ENCODE measurements around the gene WDFY1.

The WDFY1 gene, protein sequence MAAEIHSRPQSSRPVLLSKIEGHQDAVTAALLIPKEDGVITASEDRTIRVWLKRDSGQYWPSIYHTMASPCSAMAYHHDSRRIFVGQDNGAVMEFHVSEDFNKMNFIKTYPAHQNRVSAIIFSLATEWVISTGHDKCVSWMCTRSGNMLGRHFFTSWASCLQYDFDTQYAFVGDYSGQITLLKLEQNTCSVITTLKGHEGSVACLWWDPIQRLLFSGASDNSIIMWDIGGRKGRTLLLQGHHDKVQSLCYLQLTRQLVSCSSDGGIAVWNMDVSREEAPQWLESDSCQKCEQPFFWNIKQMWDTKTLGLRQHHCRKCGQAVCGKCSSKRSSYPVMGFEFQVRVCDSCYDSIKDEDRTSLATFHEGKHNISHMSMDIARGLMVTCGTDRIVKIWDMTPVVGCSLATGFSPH

DNA sequence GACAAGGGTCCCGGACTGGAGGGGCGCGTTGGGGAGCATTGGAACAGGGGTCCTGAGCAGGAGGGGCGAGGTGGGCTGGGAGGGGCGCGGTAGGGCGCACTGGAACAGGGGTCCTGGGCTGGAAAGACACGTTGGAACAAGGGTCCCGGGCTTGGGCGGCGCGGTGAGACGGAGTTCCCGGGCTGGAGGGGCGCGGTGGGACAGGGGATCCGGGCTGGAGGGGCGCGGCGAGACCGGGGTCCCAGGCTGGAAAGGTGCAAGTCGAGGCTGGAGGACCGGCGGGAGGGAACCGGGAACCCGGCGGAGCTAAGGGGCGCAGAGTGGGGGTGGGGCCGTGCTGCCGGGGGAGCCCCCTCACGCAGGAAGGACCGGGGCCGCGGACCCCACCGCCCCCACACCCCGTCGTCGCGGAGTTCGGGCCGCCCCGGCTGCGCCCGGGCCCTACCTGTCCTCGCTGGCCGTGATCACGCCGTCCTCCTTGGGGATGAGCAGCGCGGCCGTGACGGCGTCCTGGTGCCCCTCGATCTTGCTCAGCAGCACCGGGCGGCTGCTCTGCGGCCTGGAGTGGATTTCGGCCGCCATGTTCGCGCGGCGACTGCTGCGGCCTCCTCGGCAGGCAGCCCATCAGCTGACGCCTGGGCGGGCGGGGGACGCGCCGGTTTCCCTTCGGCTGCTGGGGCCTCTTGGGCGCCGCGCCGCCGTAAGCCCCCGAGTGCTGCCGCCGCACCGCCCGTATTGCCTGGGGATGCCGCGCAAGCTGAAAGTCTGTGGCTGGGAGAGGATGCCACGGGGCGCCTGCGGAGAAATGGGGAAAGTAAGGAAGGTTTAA, at the start of gene WDFY1:
Gene WDFY1, minus strand, starts transcription at position 633 of the 829 bp plus-strand sequence. Its CDS starts 51 bp downstream, at position 582.
- DNase-seq (ENCODE audit: low read depth, low spot score) = peak; percentile 88

DNA sequence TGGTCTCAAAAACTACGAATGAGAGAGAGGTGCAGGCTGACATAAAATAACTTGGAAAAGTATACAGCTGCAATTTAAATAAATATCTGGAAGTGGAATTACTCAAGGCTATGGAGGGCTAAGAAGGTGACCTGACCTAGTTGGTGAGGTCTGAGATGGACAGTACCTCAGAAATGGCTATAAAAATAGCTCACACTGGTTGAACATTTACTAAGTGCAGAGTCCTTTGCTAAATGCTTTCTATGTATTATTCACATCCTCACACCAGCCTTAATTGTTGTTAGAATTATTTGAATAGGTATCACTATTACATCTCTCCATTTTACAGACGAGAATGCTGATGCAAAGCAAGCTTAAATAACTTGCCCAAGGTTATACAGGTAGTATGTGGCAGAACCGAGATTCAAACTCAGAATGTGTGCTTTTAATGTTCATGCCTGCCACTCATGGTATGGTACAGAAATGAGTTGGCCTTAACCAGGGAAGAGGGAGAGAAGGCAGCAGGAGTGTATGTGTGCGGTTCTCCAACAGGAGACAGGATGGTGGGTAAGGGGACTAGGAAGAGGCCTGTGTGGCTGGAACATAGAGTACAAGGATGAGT, 49.5 kb upstream of the WDFY1 start:
- no peak for DNase-seq (ENCODE audit: low read depth, low spot score)

DNA sequence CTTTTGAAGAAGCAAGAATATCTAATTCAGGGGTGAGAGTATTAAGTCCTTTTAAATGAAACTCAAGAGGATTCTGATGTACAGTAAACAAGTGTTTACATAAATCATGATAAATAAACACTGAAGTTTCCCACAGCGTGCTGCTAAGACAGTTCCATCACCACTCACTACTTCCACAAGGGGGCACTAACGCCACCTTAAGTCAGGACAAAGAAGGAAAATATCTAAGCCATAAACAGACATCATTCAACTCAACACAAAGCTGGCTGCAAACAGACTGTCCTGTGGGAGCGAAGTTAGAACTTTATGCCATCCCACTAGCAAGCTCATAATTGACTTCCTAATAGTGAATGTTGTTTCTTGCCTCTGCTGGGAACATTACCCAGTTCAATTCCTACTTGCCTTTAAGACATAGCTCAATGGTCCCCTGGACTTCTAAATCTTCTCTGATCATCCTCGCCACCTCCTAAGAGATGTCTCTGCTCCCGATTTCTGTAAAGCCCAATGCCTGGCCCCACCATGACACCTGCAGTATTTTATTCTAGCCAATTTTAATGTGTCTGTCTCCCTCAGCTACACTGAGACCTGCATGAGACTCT, 48.6 kb upstream of the WDFY1 start:
- DNase-seq (ENCODE audit: low read depth, low spot score) = peak; percentile 58

DNA sequence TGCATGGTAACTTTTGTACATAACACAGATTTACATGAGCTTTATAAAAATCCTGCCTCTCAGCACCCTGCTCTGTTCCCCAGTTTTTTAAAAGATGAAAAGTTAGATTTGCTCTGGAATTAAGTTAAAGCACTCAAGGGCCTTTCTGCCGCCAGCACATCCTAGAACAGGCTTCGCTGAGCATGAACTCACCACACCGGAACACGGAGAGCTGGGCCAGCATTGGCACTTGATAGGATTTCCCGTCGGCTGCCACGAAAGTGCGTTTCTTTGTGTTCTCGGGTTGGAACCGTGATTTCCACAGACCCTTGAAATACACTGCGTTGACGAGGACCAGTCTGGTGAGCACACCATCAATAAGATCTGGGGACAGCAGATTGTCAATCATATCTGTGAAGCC, 46.5 kb upstream of the WDFY1 start:
- DNase-seq (ENCODE audit: low read depth, low spot score) = no peak

DNA sequence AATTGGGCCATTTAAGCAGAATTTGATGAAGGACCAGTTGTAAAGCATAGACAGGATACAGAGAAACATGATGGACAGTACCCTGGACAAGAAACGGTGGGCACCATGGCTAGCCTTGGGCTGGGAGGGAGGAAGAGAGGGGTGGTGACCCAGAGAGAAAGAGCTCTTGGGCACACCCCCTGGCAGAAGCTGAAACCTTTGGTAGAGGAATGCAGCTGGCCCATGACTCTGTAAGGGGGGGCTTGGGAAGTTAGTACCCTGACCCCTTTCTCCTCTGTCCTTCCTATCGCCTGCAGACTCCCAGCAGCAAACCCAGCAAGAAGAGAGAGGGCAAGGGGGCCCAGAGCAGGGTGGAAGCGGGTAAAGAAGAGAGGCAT, 44.7 kb upstream of the WDFY1 start:
- DNase-seq (ENCODE audit: low read depth, low spot score) = no peak

DNA sequence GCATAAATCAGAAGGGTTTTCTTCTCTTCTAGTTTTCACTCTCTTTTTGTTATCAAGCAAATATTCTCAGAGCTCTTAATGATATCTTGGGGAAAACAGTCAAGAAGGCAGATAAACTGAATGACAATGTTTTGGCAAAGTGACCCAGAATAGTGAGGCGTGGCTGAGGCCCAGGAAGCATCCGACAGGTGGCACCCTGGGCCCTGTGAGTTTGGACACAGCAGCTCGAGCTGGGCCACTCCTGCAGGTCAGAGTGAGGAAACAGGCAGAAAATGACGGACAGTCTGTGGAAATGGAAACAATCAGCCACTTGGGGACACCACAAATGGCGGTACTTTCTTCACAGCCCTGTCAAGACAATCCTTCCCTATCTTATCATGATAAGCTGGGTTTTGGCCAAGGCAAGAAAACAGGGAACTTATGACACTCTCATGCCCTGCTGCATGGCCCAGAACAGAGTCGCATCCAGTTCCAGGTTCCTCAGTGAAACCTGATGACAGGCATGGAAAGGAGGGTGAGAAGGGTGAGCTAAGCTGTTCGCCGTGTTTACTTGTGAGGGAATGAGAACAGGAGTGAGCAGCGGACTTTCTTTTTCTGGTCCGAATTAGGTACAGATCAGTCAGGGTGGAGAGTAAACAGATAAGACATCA, 44.2 kb upstream of the WDFY1 start:
- DNase-seq (ENCODE audit: low read depth, low spot score) = peak; percentile 18

DNA sequence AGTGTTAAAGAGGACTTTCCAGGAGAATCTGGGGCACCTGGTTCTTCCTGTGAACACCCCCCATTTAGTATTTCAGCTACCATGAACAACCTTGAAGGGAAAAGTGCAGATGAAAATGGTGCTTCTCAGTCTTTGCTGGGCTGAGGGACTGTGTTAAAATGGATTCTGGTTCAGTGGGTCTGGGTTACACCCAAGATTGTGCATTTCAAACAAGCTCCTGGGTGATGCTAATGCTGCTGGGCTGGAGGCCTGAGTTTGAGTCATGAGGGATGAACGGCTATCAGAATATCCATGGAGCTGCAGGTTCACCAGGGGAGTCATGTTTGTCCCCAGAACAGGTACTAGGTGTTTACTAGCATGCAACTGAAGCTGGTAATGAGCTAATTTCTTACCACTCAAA, 36.1 kb upstream of the WDFY1 start:
- DNase-seq (ENCODE audit: low read depth, low spot score) = no peak

DNA sequence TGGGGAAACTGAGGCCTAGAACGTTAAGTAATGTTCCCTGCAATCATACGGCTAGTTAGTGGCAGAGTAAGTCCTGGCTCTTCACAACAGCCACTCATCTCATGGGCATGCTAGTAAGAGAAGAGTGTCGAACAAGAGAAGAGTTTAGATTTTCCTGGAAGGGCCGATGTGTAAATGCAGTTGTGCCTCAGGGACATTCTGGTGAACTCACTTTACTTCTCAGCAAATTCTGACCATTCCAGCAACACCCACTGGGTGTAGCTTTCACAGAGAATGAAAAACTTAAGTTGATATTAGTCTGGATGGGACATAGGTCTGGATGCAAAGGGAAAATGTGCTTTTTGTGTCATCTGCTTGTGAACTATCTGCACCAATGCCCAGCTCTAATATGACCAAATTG, 35.7 kb upstream of the WDFY1 start:
- DNase-seq (ENCODE audit: low read depth, low spot score) = no peak

DNA sequence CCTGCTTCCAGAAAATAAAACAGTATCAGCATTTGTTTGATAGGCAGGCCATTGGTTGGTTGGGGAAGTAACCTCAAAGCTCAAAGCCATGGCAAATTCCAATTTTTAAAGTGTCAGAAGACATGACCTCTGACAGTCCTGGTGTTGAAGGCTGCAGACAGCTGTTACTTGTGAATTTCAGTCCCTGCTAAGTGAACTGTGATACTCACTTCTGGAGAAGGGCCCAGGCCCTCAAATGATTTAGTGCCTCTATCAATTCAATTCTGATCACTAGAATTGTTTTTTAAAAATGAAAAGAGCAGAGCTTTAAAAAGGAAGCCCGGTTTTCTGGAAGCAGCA, 35.2 kb upstream of the WDFY1 start:
- no peak for DNase-seq (ENCODE audit: low read depth, low spot score)

DNA sequence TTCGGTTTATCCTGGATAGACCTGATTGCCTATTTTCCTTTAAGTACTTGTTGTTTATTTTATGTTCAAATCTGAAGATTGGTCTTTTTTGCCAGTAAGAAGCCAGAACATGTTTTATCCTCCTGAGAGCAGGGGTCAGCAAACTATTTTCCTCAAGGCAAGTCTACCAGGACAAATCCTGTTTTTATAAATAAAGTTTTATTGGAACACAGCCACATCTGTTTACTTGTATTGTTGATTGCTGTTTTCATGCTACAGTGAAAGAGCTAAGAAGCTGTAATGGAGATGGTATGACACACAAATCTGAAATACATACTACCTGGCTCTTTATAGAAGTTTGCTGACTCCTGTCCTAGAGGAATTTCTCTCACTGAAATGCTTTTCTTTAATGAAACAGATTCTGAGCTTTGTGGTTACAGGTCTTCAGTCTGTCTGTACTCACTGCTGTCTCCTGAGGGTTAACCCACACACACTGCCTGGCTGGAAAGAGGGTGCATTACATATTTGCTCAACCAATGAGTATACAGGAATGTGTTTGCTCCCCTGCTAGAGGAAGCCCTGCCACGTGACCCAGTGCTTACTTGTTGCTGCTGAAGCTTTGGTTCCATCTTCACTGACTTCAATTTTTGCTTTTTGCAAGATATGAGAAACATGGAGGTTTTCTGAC, 34.7 kb upstream of the WDFY1 start:
- no peak for DNase-seq (ENCODE audit: low read depth, low spot score)

DNA sequence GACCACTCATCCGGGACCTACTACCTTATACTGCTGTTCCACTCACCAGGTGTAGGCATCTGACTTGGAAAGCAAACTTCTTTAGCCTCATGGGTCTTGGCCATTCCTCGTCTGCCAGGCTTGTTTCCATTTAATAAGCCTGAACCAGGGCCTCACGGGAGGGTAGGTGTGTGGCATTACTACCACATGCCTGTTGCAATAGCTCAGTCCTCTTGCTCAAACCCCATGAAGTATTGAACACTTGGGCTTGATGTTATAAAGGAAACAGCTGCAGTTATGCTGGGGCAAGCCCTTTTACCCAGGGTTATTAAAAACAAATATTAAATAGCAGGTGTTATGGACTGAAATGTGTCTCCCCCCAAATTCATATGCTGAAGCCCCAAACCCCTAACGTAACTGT, 33.3 kb upstream of the WDFY1 start:
- DNase-seq (ENCODE audit: low read depth, low spot score) = no peak

DNA sequence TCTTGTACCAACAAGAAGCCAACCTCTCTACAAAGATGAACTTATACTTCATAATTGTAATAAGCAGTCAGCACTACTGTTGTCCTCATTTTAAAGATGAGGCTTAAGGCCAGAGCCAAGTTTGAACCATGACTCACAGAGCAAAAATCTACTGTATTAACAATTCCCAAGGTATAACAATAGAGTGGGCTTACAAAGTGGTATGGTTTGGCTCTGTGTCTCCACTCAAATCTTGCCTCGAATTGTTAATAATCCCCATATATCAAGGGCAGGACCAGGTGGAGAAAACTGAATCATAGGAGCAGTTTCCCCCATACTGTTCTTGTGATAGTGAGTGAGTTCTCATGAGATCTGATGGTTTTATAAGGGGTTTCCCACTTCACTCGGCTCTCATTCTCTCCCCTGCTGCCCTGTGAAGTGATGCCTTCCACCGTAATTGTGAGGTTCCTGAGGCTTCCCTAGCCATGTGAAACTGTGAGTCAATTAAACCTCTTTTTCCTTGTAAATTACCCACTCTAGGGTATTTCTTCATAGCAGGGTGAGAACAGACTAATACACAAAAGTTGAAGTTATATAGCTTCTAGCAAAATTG, 31.6 kb upstream of the WDFY1 start:
- no peak for DNase-seq (ENCODE audit: low read depth, low spot score)

DNA sequence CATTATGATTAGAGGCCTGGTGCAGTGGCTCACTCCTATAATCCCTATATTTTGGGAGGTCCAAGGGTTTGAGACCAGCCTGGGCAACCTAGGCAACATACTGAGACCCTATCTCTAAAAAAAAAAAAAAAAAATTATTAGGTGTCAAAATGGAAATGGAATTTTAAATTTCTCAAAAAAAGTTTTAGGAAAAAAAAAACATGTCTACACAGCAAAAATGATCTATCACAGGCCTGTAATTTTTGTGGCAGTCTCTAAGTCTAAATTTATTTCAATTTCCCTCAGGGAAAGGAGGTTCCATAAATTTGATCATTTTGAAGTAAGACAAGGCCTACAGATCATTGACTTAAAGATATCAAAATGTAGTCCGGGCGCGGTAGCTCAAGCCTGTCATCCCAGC, 28.5 kb upstream of the WDFY1 start:
- DNase-seq (ENCODE audit: low read depth, low spot score) = no peak

DNA sequence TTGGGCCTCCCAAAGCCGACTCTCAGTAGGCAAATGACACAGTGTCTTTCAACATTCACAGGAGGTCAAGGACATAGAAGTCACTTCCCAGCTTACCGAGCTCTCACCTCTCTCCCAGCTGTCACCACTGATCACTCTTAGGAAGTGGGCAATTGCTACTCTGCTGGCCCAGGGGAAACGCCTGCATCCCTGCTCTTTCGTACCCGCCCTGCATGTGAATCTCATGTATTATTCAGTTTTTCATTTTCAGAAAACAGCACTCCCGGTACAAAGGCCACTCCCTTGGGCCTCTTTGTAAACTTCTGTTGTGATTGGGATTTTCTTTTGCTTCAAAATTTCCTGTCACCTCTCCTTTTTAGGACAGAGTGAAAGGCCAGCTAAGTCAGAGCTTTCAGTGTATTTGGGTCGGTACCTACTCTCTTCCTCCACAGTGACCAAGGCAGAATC, 27.5 kb upstream of the WDFY1 start:
- no peak for DNase-seq (ENCODE audit: low read depth, low spot score)

DNA sequence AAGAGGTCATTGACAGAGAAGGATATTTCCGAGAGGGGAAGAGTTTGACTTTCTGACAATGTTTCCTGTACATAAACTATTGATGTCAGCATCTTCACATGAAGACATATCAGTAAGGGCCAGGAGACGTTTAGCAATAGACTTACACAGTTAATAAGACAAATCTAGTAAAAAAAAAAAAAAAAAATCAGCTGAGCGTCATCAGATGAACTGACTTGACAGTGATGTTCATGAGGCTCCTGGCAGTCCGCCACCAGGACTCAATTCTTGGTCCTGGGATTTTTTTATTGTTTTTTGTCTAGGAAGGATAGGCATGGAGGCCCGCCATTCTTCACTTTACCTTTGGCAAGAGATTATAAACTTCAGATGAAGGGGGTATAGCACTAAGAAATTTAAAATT, 26.6 kb upstream of the WDFY1 start:
- no peak for DNase-seq (ENCODE audit: low read depth, low spot score)

DNA sequence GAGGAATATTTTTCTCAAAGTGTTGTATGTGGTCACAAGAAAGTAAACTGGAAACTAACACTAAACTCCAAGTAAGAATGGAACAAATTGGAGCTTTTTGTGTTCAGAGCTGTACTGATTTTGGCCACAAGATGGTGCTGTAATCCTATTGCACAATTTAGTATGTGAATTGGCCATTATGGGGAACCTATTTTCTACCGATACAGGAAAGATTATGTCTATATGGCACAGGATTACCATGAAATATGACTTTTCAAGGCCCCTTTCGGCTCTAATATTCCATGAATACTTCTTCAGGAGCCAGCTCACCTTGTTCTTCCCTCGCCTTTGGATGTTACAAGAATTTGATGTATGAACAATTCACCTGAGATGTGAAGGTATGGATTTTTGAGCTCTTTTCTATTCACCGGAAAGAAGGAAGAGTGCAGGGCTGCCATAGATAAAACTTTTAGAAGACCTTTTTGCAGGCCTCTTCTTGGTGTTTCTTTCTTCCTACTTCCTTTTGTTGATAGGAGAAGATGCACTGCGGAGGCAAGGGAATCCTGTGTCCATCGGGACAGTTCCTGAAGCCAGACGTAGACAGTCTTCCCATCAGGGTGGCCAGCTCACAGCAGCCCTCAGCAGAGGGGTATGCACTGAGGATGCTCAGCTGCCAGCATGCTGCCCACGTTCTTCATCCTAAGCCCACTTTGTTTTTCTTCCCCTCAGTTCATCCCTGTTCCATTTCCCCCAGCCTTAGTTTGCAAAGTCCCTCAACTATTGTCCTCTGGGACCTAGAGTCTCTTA, 25.4 kb upstream of the WDFY1 start:
- DNase-seq (ENCODE audit: low read depth, low spot score) = peak; percentile 27

DNA sequence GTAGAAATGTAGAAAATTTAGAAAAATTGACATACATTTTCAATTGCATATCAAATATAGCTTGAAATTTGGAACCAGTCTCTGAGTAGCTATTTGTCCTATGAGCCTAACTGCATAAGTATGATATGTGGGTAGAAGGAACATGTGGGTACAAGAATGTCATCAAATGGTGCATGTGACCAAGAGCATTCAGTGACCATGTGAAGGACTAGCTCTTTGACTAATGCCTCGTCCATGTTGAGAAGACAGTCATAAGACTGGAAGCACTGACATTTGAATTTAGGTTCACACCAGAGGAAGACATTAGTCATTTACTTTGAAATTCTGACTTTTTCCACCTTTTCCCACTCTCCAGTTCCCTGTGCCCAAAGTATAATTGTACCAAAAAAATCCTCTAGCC, 24.7 kb upstream of the WDFY1 start:
- no peak for DNase-seq (ENCODE audit: low read depth, low spot score)

DNA sequence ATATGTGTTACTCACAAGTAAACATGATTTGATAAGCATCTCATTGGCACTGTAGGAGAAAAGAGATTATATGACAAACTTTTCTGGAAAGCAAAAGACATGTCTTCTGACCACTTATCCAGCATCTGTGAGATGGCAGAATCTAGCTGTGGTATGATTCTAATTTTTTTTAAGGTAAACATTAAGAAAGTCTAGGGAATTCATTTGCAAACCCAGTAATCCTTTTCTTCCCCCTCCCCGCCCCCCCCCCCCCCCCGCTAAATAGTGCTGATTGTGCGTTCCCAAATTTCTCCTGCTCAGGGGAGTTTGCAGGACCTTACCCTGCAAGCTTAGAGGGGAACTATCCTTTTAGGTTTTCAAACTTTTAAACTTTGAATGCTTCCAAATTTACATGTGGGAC, 24.2 kb upstream of the WDFY1 start:
- no peak for DNase-seq (ENCODE audit: low read depth, low spot score)

DNA sequence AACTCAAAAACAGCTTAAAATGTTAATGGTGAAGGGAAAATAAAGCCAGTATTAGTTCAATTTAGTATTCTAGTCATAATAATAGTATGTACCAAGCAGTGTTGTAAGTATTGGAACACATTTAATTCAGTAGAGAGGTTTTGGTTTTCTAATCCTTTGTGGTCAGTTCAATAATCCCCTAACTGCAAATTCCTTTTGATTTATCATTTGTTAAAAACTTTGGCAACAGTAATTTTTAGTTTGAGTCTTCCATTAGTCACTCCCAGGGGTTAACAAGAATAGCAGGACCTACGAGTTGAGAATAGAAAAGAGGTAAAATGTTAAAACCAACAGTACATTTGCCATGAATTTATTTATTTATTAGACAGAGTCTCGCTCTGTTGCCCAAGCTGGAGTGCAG, 22.8 kb upstream of the WDFY1 start:
- DNase-seq (ENCODE audit: low read depth, low spot score) = no peak

DNA sequence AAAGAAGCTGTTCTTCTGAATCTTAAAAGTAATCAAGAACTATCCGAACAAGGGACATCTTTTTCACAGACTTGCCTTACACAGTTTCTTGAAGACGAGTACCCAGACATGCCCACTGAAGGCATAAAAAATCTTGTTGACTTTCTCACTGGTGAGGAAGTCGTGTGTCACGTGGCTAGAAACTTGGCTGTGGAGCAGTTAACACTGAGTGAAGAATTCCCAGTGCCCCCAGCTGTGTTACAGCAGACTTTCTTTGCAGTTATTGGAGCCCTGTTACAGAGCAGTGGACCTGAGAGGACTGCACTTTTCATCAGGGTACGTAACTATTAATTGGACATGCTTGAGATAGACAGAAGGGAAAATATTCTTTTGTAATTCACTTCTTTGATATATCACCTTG, 14.6 kb upstream of the WDFY1 start:
- no peak for DNase-seq (ENCODE audit: low read depth, low spot score)
